Hematopoietic multipotent progenitor cell treated with erythropoietin and hydrocortisone succinate and interleukin-3 and kit ligand, for 17 days (in vitro differentiated cells): ENCODE data around the gene CTNNBIP1.

Experiments
- DNase-seq: peaks from one replicate; pipeline ENCODE4 v3.0.0-alpha.2; 2015; ENCODE audit warnings: low spot score

Gene CTNNBIP1

DNA sequence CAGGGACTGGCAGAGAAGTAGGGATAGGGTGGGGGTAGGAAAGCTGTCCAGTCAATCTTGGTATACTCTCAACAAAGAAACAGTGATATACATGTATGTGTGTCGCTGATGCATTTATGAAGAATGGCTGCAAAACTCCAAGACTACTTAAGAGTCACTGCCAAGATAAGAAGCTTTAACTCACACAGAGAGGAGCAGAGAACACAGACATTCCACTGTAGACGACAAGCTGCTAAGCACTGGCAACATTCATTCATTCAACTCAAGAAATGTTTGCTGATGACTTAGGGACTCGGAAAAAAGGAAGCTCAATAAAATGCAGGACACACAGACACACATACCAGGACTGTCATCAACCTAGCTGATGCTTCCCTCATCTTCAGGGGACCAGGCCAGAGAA, 5.5 kb downstream of the CTNNBIP1 start:
- DNase-seq = no peak

DNA sequence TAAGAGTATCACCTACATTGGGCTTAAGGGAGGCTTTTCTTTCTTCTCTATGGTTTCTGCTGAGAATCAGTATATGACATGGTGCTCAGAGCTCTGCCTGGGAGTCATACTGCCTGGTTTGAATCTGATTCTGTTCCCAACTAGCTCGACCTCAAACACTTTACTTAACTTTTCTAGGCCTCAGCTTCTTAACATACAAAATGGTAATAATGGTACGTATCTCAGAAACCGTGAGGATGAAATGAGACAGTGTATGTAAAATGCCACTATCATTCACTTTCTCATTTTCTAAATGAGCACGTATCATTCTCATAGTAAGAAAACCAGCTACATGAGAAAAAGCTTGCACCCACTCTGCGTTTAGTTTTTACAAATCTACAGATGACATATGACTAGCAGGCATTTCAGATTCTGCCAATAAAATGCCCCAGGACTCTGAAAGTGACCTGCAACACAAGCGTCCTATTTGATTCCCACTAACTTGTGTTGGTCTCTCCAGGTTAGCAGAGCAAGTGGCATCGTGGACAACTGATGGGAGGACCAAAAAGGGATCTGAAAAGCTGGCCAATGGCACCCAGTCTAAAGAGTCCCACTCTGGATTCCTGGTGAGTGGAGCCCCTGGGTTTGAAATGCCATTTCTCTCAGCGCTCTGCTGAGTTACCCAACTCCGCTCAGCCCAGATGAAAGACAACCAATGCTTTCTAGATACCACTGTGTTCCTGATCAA, 6.1 kb downstream of the CTNNBIP1 start:
- DNase-seq = no peak

DNA sequence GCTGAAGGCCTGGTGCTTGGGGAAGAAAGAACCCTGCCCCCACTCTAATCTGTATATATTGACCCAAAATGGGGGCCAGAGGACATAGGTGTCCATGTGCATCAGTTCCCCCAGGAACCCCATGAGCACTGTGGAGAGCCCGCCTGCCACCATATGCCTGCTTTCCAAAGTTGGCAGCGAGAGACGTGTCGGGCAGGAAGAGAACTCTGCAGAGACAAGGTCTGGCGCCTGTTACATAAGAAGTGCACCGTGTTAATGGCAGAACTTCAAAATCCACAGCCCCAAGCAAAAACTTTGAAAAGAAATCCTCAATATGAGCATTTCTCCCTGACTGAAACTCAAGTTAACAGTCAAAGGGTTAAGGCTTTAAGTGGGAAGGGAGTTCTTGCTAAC, 8.0 kb downstream of the CTNNBIP1 start:
- DNase-seq = no peak

DNA sequence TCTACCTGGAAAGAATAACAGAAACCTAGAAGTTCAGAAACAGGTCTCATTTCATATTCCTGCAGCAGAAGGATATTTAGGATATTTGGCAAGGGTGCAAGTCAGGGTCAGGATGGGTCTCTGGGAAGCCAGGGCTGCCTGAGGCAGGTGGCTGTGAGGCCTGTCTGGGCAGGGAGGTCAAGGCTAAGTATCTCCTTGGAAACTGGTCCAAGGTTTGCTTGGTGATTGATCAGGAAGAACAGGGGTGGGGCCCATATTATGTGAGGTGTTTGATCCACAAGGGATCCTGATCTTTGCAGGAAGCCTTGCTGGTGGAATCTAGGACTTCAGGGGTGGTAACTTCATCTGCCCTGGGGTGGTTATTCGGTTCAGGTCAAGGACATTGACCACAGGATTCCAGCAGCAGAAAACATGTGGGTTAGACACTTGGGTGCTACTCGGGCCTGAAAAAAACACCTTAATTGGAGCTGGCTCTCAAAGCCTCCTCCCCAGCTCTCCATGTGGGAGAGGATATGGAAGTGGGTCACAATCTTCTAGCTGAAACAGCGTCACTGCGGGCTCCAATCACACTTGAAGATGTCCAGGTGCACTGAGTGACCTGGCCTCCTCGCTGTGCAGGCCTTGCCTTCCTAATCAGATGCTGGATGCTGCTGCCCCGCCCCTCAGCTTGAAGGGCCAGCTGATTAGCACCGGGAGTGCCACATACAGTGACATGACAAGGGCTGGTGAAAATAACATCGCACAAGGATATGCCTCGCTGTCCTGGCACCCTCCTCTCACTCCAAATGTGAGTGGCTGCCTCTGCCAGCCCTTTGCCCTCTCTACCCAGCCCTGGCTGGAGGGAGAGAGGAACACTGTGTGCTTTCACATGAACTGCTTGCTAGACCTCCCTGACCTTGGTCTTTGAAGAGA, 8.7 kb downstream of the CTNNBIP1 start:
- DNase-seq = no peak

DNA sequence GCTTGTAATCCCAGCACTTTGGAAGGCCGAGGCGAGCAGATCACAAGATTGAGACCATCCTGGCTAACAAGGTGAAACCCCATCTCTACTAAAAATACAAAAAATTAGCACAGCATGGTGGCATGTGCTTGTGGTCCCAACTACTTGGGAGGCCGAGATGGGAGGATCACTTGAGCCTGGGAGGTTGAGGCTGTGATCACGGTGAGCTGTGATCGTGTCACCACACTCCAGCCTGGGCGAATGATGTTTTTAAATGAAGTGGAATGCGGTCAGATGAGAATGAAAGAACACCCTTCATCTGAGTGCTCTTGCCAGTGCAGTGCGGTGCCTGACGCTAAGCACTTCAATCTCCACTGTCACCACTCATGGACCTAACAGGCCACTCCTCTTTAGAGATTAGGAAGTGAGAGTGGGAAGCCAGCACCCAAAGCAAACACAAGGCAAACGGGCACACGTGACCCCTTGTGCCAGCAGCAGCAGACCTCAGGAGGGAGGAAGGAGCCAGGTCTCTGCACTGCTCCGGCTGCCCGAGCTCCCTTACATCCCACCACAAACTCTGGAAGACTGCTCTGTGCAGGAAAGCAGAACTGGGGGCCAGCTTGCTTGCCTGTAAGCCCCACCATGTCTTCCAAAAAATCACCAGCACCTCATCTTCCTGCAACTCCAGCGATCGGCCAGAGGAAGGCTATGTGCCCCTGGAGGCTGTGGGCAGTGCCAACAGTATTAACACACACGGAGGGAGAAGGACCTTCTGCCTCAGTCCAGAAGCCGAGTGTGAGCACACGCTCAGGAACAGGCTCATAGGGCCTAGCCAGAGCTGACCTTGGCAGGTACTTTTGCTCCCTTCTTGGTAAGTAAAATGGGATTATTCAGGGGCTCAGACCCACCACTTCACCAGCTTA, 9.7 kb downstream of the CTNNBIP1 start:
- DNase-seq = no peak

DNA sequence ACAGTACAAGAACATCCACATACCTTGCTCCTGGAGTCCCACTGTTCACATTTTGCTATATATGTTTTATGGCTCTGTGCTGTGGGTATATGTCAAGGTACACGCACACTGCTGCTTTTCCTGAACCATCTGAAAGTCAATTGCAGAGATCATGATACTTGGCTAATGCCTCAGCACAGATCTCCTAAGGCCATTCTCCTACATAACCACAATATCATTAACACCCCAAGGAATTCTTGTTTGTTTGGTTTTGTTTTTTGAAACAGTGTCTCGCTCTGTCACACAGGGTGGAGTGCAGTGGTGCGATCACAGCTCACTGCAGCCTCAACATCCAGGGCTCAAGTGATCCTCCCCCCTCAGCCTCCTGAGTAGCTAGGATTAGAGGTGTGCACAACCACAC, 16.0 kb downstream of the CTNNBIP1 start:
- no peak for DNase-seq

DNA sequence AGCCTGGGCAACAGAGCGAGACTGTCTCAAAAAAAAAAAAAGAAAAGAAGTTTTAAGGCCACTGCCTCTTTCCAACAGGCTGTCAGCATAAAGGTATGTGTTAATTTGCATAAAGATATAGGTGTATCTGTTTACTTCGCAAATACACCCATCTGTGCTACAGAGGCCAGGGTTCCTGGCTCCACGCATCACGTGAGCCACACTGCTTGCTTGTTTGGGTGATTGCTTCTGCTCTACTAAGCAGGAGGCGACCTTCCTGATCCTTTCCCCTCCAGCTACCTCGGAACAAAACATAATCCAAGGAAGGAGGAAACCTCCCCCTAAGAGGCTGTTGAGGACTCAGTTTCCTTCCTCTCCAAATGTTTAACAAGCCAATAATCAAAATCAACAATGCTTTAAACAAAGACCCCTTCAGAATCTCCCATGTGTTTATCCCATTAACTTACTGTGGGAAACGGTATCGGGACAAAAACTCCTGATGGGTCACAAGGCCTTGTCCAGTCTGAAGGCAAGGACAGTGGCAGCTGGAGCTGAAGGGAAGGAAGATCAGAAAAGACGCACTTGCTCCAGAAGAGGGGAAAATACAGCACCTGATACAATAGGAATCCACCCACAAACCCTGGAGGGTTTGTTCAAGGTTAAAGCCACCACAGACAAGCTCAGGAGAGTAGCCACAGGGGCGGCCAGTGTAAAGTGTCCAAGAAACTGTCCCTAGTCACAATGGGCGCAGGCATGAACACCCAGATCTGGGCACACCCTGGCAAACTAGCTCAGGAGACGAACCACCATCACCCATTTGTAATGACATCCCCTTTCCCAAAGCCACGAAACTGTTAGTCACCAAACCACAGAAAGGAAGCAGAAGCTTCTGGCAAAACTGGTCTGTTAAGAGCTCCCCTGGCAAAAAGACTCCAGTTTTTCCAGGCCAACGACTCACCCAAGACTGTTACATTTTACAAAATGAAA, 17.2 kb downstream of the CTNNBIP1 start:
- no peak for DNase-seq

DNA sequence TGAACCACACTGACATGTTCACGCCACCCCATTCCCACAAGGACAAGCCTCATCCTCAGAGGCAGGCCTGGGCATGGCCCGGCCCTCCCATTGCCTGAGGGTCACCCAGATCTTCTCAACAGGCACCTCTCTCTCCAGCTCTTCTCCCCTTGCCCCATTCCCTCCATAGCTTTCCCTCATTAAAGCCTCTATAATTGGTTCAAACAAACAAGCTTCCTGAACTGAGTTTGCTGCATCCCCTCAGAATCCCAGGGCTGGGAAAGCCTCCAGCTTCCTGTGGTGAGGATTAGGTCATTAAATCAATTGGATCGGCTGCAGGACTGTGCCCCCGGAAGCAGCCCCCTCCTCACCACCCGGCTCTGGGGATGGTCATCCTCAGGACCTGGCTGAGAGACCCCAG, 18.9 kb downstream of the CTNNBIP1 start:
- DNase-seq = no peak

DNA sequence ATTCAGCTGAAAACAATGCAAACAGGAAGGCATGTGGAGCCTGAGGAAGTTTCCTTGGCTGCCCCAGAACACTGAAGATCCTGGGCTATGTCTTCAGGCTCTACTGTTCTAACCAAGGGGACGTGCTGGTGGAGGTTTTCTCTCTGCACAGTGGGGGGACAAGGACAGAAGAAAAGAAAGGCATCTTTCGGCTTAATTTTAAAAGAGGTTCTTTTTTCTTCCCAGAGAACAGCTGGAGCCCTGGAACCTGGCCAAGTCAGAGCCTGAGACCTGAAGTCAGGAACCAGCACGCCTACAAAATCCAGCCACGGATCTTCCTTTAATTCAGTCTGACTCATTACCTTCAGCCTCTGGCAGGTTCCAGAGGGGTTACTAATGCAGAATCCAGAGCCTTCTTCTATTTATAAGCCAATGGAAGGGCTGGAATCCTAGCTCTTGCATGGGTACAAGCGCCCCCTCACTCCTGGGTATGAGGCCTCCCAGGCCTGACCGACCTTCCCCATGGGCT, 19.8 kb downstream of the CTNNBIP1 start:
- DNase-seq = no peak

DNA sequence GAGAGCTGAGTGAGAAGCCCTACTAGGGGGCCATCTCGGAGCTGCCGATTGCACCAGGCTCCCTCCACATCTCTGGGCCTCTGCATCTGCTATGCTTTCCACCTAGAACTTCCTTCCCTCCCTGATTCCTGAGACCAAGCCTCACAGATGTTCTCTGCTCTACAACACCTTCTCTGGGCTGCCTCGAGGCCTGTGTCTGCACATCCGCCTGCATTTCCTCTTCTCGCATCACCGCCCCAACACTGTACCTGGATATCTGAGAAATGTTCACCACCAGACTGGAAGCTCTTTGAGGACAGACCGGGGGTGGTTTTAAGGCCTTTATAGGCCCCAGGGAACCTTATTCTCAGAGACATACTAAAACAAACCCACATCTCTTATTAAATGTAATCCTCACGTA, 20.7 kb downstream of the CTNNBIP1 start:
- no peak for DNase-seq

DNA sequence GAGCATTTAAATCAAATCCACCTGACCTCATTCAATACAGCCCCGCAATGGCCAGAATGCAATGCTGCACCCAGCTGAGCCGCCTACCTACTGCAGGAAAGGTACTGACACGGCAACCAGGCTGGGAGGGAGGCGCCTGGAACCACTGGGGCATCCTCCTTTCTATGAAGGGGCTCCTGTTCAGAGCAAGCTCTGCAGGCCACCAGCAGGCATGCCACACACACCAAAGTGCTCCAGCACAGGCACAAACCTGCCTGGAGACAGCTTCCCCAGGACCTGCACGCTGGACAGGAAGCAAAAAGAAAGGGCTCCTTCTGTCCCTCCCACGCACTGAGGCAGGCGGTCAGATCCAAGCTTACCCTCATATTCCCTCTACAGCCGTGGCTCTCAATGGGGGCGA, 21.2 kb downstream of the CTNNBIP1 start:
- DNase-seq = no peak

DNA sequence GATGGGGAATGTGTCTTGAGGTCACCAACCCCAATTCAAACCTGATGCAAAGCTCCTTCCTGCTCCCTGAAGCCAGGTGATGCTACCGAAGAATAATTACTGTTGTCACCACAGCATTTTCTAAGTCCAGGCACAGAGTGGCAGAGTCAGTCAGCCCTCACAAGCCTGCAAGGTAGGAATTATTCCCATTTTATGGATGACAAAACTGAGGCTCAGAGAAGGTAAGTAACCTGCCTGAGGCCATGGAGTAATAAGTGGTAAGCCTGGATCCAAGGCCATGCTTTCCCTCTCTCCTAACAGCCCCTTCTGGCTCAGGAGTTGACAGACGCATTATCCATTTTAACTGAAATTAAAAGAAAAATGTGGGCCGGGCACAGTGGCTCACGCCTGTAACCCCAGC, 23.0 kb downstream of the CTNNBIP1 start:
- DNase-seq = no peak

DNA sequence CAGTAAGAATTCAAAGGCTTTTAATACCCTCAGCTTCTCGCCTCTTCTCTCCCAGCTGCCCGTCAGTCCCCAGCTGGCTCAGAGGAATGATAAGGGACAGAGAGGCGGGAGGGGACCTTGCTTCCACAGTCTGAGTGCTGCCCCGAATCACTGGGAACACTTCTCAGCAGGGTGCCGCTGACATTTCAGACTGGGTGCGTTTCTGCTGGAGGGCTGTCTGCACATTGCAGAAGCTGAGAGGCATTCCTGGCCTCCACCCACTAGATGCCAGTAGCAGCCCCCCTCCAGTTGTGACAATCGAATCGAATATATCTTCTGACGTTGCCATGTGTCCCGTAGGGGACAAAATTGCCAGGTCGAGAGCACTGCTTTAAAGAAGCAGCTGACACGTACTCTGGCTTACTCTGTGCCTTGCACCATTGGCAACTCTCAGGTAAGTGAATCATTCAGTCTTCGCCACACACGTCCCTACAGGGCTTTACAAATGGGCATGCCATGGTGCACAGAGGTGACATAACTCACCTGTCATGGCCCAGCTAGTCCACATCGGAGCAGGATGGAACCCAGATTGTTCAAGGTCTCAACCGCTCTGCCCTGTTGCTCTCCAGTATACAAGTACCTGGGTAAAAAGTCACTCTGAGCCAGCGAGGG, 23.9 kb downstream of the CTNNBIP1 start:
- DNase-seq = no peak

DNA sequence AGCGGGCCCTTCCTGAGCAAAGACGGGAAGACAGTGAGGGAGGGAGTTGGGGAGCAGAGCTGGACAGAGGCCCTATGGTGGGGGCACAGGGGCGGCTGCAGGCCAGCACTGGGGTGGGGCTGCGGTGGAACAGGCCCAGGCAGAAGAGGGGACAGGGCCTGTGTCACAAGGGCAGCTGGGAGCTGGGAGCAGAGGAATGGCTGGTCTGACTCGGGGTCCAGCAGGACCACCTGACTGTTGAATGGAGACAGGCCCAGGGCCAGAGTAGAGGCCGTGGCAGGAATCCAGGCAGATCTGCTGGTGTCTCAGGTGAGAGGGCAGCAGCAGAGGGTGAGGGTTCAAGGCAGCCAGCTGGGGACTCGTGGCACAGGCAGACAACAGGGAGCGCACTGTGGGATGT, 25.3 kb downstream of the CTNNBIP1 start:
- no peak for DNase-seq

DNA sequence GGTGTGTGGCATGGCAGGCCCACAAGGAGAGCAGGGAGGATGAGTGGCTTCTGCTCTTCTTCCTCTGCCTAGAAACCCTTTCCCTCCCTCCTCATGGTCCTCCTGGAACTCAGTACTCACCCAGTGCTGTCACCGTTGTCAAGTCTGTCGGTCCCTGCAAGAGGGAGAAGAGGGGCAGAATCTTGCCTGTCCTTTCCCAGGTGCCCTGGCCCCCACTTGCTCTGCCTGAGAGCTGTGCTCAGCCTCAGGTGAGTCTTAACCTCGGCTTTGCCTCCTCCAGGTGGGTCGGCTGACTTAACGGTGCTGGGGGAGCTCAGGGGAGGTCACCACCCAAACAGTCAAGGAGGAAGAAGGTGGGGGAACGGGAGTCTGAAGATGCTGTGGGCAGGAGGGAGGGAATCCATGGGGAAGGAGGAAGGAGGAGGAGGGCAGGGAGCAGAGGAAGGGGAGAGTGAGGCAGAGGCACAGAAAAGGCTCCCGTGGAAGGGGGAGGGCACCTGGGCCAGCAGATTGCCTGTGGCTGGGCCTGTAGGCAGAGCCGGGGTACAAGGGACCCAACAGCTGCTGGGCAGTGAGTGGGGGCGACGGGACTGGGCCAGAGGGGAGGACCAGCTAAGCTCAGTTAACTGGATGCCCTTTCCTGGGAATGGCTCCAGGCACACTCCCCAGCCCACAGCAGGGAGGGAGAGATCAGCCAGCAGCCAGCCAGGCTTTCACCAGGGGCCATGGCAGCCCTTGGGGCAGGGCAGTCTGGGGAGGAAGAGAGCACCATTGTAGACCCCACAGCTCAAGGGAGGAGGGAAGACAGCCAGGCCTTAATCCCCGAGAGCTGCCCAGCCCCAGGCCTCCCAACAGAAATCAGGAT, 26.3 kb downstream of the CTNNBIP1 start:
- no peak for DNase-seq

DNA sequence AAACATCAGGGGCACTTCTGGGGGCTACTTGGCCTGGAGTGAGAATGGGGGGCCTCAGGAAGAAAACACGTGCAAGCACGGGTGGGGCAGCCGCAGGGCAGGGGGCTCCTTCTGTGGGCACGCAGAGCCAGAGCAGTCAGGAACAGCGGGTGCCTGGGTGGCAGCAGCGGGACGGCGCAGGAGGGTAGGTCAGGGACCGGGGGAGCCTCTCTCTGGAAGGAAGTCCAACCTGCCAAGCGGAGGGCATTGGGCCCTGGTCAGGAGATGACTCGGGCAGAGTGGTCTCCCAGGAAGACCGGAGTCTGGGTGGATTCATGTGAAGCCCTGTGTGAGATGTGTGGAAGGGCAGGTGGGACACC, 27.1 kb downstream of the CTNNBIP1 start:
- no peak for DNase-seq

DNA sequence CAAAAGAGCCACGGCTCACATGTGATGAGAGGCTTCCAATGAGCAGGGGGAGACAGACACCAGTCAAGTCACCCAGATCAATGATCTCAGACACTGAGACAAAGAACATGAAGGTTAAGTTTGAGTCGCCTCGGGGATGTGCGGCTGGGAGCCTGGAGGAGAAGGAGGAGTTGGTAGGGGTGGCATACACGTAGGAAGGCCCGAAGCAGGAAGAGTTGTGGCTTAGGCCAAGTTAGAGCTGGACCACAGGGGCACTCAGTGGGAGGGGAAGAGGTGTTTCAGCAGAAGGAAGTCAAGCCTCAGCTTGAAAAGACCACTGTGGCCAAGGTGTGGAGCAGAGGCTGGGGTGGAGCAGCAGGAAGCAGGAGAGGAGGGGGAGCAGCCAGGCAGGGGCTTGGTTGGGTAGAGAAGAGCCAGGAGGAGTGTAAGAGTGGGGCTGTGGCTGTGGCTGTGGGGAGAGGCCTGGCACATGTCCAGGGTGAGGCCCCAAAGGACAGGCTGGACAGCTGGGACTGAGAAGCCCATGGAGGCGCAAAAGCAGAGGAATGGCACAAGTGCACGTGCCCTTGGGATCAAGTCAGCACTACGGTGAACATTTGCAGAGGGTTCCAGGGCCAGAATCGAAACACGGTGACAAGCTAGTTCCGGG, 27.6 kb downstream of the CTNNBIP1 start:
- DNase-seq = no peak

DNA sequence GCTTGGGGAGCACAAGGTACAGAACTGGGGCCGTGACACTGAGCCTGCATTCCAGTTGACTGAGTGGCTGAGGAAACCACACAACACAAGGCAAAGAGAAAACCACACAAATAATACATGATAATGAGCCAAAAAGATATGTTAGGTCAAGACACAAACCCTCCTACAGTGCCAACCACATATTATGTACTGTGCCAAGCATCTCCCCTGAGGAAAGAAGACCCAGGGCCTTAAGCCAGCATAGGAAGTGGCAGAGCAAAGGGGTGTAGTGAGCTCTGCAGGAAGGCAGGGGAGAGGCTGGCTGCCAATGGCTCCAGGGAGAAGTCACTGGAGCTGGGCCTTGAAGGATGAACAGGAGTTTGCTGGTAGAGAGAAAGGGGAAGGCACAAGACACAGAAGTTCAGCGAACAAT, 28.2 kb downstream of the CTNNBIP1 start:
- no peak for DNase-seq

DNA sequence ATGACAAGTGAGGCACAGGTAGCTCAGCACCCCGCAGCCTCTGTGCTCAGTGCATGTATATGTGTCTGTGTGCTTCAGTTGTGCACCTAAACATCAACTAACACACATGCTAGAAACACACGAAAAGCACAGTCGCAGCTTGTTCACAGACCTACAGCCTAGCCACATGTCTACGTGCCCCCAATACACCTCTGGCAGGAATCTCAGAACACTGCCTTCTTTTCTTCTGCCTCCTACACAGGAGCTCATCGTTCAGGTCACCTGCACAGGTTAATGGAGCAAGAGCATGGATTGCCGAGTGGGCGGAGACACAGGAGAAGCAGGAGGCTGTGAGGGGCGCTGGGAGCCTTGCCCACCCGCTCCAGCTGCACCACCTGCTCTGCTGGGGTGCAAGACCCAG, 31.7 kb downstream of the CTNNBIP1 start:
- DNase-seq = no peak
